Fibroblast of the aortic adventitia (primary cell): Measurements from ENCODE around the gene IL2RA. TPM values are rescaled to one million over a fixed set of nuclear protein-coding genes. Genes with fewer than 3 reads are reported as not detected.
A peak's percentile ranks its signal among the peaks of the same experiment; 100 is the strongest.

Source experiments
- DNase-seq: peaks from one replicate; pipeline ENCODE4 v3.0.0-alpha.2; 2010; ENCODE audit warnings: low read depth
- H3K4me3 ChIP-seq: 2 replicates; pipeline ENCODE4 v1.5.1; 2011; ENCODE audit warnings: low read depth, mild to moderate bottlenecking, control low read depth, low read length, moderate library complexity
- total RNA-seq: library from RNA; depleted of rRNA; stranded (reverse); fragments of >200 nt; gene quantifications from 2 replicates; pipeline ENCODE4 v1.2.3, GENCODE V29; 2012; ENCODE audit warnings: low replicate concordance
- TF ChIP-seq, protein P1 (sequence below): IDR thresholded peaks from 2 replicates; pipeline ENCODE4 v1.5.1; 2011; ENCODE audit warnings: mild to moderate bottlenecking, low read length, control low read depth, inconsistent platforms; ENCODE audit not compliant: insufficient read depth

IL2RA gene
- total RNA-seq, 1 donor: not detected

- no peak overlapping the region for H3K4me3 ChIP-seq
- no peak for DNase-seq
- TF ChIP-seq, protein P1, sequence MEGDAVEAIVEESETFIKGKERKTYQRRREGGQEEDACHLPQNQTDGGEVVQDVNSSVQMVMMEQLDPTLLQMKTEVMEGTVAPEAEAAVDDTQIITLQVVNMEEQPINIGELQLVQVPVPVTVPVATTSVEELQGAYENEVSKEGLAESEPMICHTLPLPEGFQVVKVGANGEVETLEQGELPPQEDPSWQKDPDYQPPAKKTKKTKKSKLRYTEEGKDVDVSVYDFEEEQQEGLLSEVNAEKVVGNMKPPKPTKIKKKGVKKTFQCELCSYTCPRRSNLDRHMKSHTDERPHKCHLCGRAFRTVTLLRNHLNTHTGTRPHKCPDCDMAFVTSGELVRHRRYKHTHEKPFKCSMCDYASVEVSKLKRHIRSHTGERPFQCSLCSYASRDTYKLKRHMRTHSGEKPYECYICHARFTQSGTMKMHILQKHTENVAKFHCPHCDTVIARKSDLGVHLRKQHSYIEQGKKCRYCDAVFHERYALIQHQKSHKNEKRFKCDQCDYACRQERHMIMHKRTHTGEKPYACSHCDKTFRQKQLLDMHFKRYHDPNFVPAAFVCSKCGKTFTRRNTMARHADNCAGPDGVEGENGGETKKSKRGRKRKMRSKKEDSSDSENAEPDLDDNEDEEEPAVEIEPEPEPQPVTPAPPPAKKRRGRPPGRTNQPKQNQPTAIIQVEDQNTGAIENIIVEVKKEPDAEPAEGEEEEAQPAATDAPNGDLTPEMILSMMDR: no peak
These were observed 48.6 kb downstream of the IL2RA start for GRCh38 chr10:6013413-6014192.

GRCh38 chr10:6012121-6012905, 49.9 kb downstream of the IL2RA start:
- TF ChIP-seq, protein P1: no peak
- no peak for DNase-seq
- no peak overlapping the region for H3K4me3 ChIP-seq

GRCh38 chr10:6011558-6011957, 50.6 kb downstream of the IL2RA start:
- DNase-seq: no peak
- TF ChIP-seq, protein P1: no peak
- H3K4me3 ChIP-seq: no peak overlapping the region

DNA sequence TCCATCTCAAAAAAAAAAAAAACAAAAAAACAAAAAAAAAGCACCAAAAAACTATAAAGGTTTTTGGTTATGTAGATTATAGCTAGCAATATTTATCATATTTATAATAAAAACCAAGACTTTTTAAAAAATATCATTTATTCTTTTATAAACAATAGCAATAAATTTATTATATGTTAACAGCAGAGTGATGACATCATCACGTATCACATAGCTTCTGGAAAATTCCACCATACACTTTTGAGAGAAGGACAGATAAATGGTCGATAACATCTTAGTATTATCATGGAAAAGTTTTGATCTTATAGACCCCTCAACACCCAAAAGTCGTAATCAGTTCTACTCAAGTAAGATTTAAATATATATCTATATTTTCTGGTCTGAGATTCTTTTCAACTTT, 51.6 kb downstream of the IL2RA start:
- TF ChIP-seq, protein P1: no peak
- H3K4me3 ChIP-seq: no peak overlapping the region
- no peak for DNase-seq

DNA sequence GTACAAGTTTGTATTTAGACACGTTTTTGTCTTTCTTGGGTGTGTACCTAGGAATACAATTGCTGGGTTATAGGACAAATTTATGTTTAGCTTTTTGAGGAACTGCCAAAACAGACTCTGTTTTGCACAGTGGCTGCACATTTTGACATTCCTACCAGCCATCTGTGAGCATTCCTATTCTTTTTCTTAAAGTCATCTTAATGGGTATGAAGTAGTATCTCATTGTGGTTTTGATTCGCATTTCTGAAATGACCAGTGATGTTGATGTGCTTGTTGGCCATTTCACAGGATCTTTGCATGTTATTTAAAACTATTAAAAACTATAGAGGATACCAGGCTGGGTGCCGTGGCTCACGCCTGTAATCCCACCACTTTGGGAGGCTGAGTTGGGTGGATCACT, 52.2 kb downstream of the IL2RA start:
- peak; percentile 71 for DNase-seq
- H3K4me3 ChIP-seq: no peak overlapping the region
- TF ChIP-seq, protein P1: no peak

GRCh38 chr10:6009150-6009549, 53.0 kb downstream of the IL2RA start:
- H3K4me3 ChIP-seq: peak overlapping the region; percentile 32
- TF ChIP-seq, protein P1: no peak
- DNase-seq: peak; percentile 96
